ENCODE measurements around the gene CCDC74B. TPM values are rescaled to one million over a fixed set of nuclear protein-coding genes. Genes with fewer than 3 reads are reported as not detected.
"Not testable (repeated sequence)": the region's sequence is repeated elsewhere in the genome, so short reads cannot be mapped to it uniquely, and the experiment has no call there.

CCDC74B gene
- total RNA-seq, 1 donor from 2014 or later, result 8.8 TPM

DNA sequence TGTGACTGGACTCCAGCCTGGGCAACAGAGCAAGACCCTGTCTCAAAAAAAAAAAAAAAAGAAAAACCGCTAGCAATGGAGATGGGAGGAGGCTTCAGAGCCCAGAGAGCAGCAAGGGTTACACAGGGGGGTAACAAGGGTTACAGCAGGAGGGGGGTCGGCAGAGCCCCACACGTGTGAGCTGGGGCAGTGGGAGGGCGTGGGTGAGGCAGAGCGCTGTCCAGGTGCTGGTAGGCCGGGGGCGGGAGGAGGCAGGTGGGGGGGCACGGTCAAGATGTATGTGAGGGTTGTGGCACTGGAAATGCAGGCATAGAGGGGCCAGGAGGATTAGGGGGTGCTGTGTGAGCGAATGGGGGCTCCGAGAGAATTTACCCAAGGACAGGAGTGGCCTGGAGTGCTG is 40.5 kb upstream of the CCDC74B start:
- H3K27me3 ChIP-seq, result no peaks in the 10 kb centered on the region
- Mint-ChIP-seq H3K9me3 (no peaks in the 10 kb centered on the region), H3K27me3 (ENCODE audit: insufficient read depth, low read depth) (peaks cover 4% of the 10 kb centered on the region), H3K36me3 (peaks cover 2% of the 10 kb centered on the region), H3K4me1 (peaks cover 17% of the 10 kb centered on the region), H3K4me3 (no peak overlapping the region), H3K27ac (peak overlapping the region; percentile 85)
- no peaks in the 10 kb centered on the region for H3K36me3 ChIP-seq
- H3K4me2 ChIP-seq, result no peak overlapping the region
- no peak overlapping the region for H3K9ac ChIP-seq
- no peak overlapping the region for H3K27ac ChIP-seq
- H3F3A ChIP-seq (ENCODE audit: low read depth), result peaks cover 12% of the 10 kb centered on the region
- no peaks in the 10 kb centered on the region for H3K9me3 ChIP-seq (ENCODE audit: low read depth)
- no peak overlapping the region for H2AFZ ChIP-seq (replicated peaks)
- peaks cover 17% of the 10 kb centered on the region for H3K79me2 ChIP-seq (ENCODE audit: low read depth)
- no peaks in the 10 kb centered on the region for H4K20me1 ChIP-seq (ENCODE audit: low read depth)
- no peak overlapping the region for H3K4me3 ChIP-seq
- H3K4me1 ChIP-seq, result peaks cover 16% of the 10 kb centered on the region
- no peak for DNase-seq (ENCODE audit: low spot score)
- no peak for TF ChIP-seq EZH2 (IDR thresholded peaks at IDR 0.05)
- TF ChIP-seq, protein P1, sequence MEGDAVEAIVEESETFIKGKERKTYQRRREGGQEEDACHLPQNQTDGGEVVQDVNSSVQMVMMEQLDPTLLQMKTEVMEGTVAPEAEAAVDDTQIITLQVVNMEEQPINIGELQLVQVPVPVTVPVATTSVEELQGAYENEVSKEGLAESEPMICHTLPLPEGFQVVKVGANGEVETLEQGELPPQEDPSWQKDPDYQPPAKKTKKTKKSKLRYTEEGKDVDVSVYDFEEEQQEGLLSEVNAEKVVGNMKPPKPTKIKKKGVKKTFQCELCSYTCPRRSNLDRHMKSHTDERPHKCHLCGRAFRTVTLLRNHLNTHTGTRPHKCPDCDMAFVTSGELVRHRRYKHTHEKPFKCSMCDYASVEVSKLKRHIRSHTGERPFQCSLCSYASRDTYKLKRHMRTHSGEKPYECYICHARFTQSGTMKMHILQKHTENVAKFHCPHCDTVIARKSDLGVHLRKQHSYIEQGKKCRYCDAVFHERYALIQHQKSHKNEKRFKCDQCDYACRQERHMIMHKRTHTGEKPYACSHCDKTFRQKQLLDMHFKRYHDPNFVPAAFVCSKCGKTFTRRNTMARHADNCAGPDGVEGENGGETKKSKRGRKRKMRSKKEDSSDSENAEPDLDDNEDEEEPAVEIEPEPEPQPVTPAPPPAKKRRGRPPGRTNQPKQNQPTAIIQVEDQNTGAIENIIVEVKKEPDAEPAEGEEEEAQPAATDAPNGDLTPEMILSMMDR (IDR thresholded peaks at IDR 0.05), result no peak
- TF ChIP-seq EZH2phosphoT487 (IDR thresholded peaks at IDR 0.05), result no peak

DNA sequence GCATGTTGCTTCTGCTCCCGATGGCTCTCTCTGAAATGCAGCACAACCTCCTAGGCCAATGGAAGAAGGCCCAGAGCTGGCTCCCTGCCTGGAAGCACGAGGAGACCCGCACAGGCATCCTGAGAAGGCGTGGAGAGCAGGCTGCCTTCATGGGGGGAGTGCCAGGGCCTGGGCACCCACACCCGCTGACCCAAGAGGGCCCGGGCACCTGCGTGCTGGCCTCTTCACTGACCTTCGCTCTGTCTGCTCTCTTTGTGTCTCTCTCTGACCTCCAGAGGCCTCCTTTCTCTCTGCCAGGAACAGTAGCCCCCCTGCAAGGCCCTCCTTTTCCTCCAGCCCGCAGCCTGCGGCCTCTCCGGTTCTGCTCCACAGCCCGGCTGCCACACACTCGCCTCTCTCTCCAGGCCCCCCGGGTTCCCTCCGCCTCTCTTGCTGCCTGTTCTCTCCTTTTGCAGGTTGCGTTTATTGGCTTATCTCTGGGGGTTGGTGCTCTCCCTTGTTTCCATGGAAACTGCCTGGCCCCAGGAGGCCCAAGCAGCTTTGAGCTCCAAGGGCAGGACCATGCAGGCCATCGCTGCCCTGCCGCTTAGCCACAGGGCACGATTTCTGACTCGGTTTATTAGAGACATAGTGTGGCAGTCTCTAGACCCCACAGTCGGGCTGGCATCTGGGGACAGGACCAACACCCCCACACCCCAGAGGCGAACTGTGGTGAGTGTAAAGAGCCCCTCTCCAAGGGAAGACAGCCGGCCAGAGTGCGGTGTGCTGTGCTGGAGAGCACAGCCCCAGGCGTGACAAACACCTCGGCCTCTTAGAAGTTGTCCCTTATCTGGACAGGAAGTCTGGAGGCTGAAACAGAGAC is 38.8 kb upstream of the CCDC74B start:
- H3K27me3 Mint-ChIP-seq (ENCODE audit: insufficient read depth, low read depth), result peaks cover 4% of the 10 kb centered on the region
- no peaks in the 10 kb centered on the region for H3K36me3 ChIP-seq
- H2AFZ ChIP-seq (replicated peaks), result no peak overlapping the region
- H3K9ac ChIP-seq, result no peak overlapping the region
- no peaks in the 10 kb centered on the region for H3K9me3 ChIP-seq (ENCODE audit: low read depth)
- TF ChIP-seq, protein P1 (IDR thresholded peaks at IDR 0.05), result no peak
- TF ChIP-seq EZH2 (IDR thresholded peaks at IDR 0.05) (no peak), EZH2phosphoT487 (IDR thresholded peaks at IDR 0.05) (no peak)
- no peaks in the 10 kb centered on the region for H3K9me3 Mint-ChIP-seq
- DNase-seq (ENCODE audit: low spot score), result peak; percentile 60
- H3F3A ChIP-seq (ENCODE audit: low read depth), result peaks cover 12% of the 10 kb centered on the region
- peaks cover 2% of the 10 kb centered on the region for H3K36me3 Mint-ChIP-seq
- H3K4me1 Mint-ChIP-seq, result peaks cover 17% of the 10 kb centered on the region
- peak overlapping the region; percentile 83 for H3K4me2 ChIP-seq
- no peaks in the 10 kb centered on the region for H3K27me3 ChIP-seq
- peak overlapping the region; percentile 82 for H3K4me3 Mint-ChIP-seq
- no peaks in the 10 kb centered on the region for H4K20me1 ChIP-seq (ENCODE audit: low read depth)
- H3K4me3 ChIP-seq, result peak overlapping the region; percentile 93
- peak overlapping the region; percentile 84 for H3K27ac Mint-ChIP-seq
- peaks cover 34% of the 10 kb centered on the region for H3K79me2 ChIP-seq (ENCODE audit: low read depth)
- no peak overlapping the region for H3K27ac ChIP-seq
- peaks cover 20% of the 10 kb centered on the region for H3K4me1 ChIP-seq

DNA sequence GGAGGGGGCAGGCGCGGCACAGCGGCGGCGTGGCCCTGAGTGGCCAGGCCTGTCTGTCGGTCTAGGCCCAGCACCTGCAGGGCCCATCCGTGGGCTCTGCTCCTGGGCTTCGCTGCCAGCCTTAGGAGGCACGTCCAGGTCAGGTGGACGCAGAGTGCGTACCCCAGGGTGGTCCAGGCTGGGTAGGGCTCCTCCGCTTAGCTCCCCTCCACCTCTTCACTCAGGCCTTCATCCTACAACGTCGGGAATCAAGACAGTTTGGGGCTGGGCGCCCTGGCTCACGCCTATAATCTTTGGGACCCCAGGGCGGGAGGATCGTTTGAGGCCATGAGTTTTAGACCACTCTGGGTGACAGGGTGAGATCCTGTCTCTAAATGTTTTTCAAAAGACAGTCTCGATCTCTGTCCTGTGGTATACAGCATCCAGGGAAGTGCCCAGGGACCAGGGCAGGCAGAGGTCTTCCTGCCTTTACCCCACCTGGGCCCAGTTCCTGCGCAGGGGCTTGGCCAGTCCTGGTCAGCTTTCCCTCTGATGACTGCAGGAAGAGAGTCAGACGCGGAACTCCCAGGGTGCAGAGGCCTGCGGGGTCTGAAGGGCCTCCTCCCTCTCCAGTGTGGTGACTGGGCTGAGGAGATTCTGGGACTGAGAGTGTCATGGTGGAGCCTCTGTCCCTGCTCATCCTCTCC is 38.1 kb upstream of the CCDC74B start:
- DNase-seq (ENCODE audit: low spot score), result peak; percentile 13
- not testable (repeated sequence) for H3K27ac Mint-ChIP-seq, H3K27ac ChIP-seq

More for the DNA sequence above, 38.1 kb upstream of the CCDC74B start:
- peaks cover 42% of the 10 kb centered on the region for H3K79me2 ChIP-seq (ENCODE audit: low read depth)
- H3K36me3 ChIP-seq; H3K36me3 Mint-ChIP-seq; H3K9me3 Mint-ChIP-seq; H3K9ac ChIP-seq; H3K27me3 ChIP-seq; H3K9me3 ChIP-seq (ENCODE audit: low read depth); H4K20me1 ChIP-seq (ENCODE audit: low read depth); H2AFZ ChIP-seq (replicated peaks); H3K27me3 Mint-ChIP-seq (ENCODE audit: insufficient read depth, low read depth): not testable (repeated sequence)
- H3K4me2 ChIP-seq, result peak overlapping the region; percentile 83
- peak overlapping the region; percentile 93 for H3K4me3 ChIP-seq
- peaks cover 20% of the 10 kb centered on the region for H3K4me1 ChIP-seq
- Mint-ChIP-seq H3K4me3 (peak overlapping the region; percentile 82), H3K4me1 (peaks cover 17% of the 10 kb centered on the region)
- peaks cover 12% of the 10 kb centered on the region for H3F3A ChIP-seq (ENCODE audit: low read depth)

Measured in neural progenitor cell (in vitro differentiated cells).